ENCODE results near the gene SFI1.
"Not testable (repeated sequence)": the region's sequence is repeated elsewhere in the genome, so short reads cannot be mapped to it uniquely, and the experiment has no call there.

The SFI1 gene

GRCh38 chr22:31635638-31636306 lies 139.4 kb downstream of the SFI1 start:
- no peak for DNase-seq (ENCODE audit: low read depth)

GRCh38 chr22:31637447-31637890 lies 141.1 kb downstream of the SFI1 start:
- no peak for DNase-seq (ENCODE audit: low read depth)

- DNase-seq (ENCODE audit: low read depth): no peak
Observed at GRCh38 chr22:31637891-31638618, 141.7 kb downstream of the SFI1 start.

GRCh38 chr22:31639436-31640039 lies 143.2 kb downstream of the SFI1 start:
- DNase-seq (ENCODE audit: low read depth): no peak

- DNase-seq (ENCODE audit: low read depth): peak; percentile 96
Observed at GRCh38 chr22:31646186-31647019, 150.1 kb downstream of the SFI1 start.

GRCh38 chr22:31647066-31647465 lies 150.7 kb downstream of the SFI1 start:
- DNase-seq (ENCODE audit: low read depth): no peak

GRCh38 chr22:31647523-31648320 lies 151.4 kb downstream of the SFI1 start:
- DNase-seq (ENCODE audit: low read depth): peak; percentile 81

GRCh38 chr22:31650391-31650790 lies 154.1 kb downstream of the SFI1 start:
- no peak for DNase-seq (ENCODE audit: low read depth)

- no peak for DNase-seq (ENCODE audit: low read depth)
Observed at GRCh38 chr22:31651664-31652063, 155.3 kb downstream of the SFI1 start.

- DNase-seq (ENCODE audit: low read depth): no peak
Observed at GRCh38 chr22:31652088-31652487, 155.8 kb downstream of the SFI1 start.

- DNase-seq (ENCODE audit: low read depth): no peak
Observed at GRCh38 chr22:31652911-31653684, 156.8 kb downstream of the SFI1 start.

GRCh38 chr22:31653944-31654343 lies 157.6 kb downstream of the SFI1 start:
- DNase-seq (ENCODE audit: low read depth): no peak

- DNase-seq (ENCODE audit: low read depth): no peak
Observed at GRCh38 chr22:31654408-31654807, 158.1 kb downstream of the SFI1 start.

- DNase-seq (ENCODE audit: low read depth): no peak
Observed at GRCh38 chr22:31659246-31659645, 162.9 kb downstream of the SFI1 start.

- not testable (repeated sequence) for DNase-seq (ENCODE audit: low read depth)
Observed at GRCh38 chr22:31660860-31661341, 164.6 kb downstream of the SFI1 start.

- peak; percentile 79 for DNase-seq (ENCODE audit: low read depth)
Observed at GRCh38 chr22:31661851-31662667, 165.7 kb downstream of the SFI1 start, which contains the start of gene PISD. Gene PISD, minus strand, starts transcription at chr22:31662215. Its CDS starts 7 bp downstream, at chr22:31662208.

- no peak for DNase-seq (ENCODE audit: low read depth)
Observed at GRCh38 chr22:31662668-31663037, 166.3 kb downstream of the SFI1 start.
